CD4-positive, CD25-positive, alpha-beta regulatory T cell (primary cell): ENCODE results near the gene C16orf95. TPM values are rescaled to one million over a fixed set of nuclear protein-coding genes. Genes with fewer than 3 reads are reported as not detected.

Experiments used
- ATAC-seq, 2 donors: fragments of 150-1000 bp; cut with Tn5 transposase; one replicate each; pipeline ENCODE4 v1.10.0; 2021; ENCODE audit warnings: low read depth in 2 of 2, moderate number of reproducible peaks in 2 of 2, moderate library complexity in 1 of 2
- DNase-seq, 3 donors: peaks; one replicate each; pipeline versions ENCODE4 v3.0.0 to v3.0.0-alpha.2; 2012 to 2022; ENCODE audit warnings: mixed read lengths in 1 of 3
- H3K27ac ChIP-seq: one replicate; pipeline ENCODE4 v1.7.0; 2013; ENCODE audit warnings: mild to moderate bottlenecking, low read length; ENCODE audit not compliant: insufficient read depth, poor library complexity, severe bottlenecking
- H3K27me3 ChIP-seq: one replicate; pipeline ENCODE4 v1.7.0; 2013; ENCODE audit warnings: low read length; ENCODE audit not compliant: control insufficient read depth, insufficient read depth
- H3K36me3 ChIP-seq: one replicate; pipeline ENCODE4 v1.7.0; 2013; ENCODE audit warnings: mild to moderate bottlenecking, low read length, moderate library complexity; ENCODE audit not compliant: control insufficient read depth, insufficient read depth
- H3K4me1 ChIP-seq: 2 replicates; pipeline ENCODE4 v1.7.0; 2013; ENCODE audit warnings: mild to moderate bottlenecking, low read length; ENCODE audit not compliant: insufficient read depth, control insufficient read depth, poor library complexity, severe bottlenecking
- H3K4me3 ChIP-seq: one replicate; pipeline ENCODE4 v1.7.0; 2013; ENCODE audit warnings: low read depth, mild to moderate bottlenecking, low read length, moderate library complexity
- H3K9me3 ChIP-seq, 2 experiments: 1 replicate in 1 of 2; 2 replicates in 1 of 2; pipeline ENCODE4 v1.7.0; 2013; ENCODE audit warnings: low read length in 2 of 2, mild to moderate bottlenecking in 1 of 2, moderate library complexity in 1 of 2; ENCODE audit not compliant: control insufficient read depth in 2 of 2
- H3K27ac Mint-ChIP-seq, 3 donors: one replicate each; pipeline ENCODE4 v1.8.0; 2020 to 2022; ENCODE audit warnings: mild to moderate bottlenecking in 3 of 3, mixed read lengths in 3 of 3, moderate library complexity in 2 of 3
- H3K27me3 Mint-ChIP-seq: one replicate; pipeline ENCODE4 v1.8.0; 2022; ENCODE audit warnings: mild to moderate bottlenecking, mixed read lengths
- H3K36me3 Mint-ChIP-seq: one replicate; pipeline ENCODE4 v1.8.0; 2020; ENCODE audit warnings: mixed read lengths
- H3K4me1 Mint-ChIP-seq, 4 donors: one replicate each; pipeline ENCODE4 v1.8.0; 2020 to 2022; ENCODE audit warnings: mixed read lengths in 4 of 4, mild to moderate bottlenecking in 1 of 4
- H3K4me3 Mint-ChIP-seq, 4 donors: one replicate each; pipeline ENCODE4 v1.8.0; 2020 to 2022; ENCODE audit warnings: mild to moderate bottlenecking in 4 of 4, mixed read lengths in 4 of 4, moderate library complexity in 3 of 4
- H3K9me3 Mint-ChIP-seq, 7 donors: one replicate each; pipeline ENCODE4 v1.8.0; 2020 to 2022; ENCODE audit warnings: mixed read lengths in 7 of 7, mild to moderate bottlenecking in 3 of 7, moderate library complexity in 2 of 7
- polyA plus RNA-seq, 4 donors: library from polyadenylated mRNA; unstranded; fragments of 300-500 nt; fragmentation: Illumina TruSeq; gene quantifications; one replicate each; pipeline ENCODE4 v1.2.3, GENCODE V29; 2021
- total RNA-seq: library from RNA; stranded (reverse); gene quantifications from one replicate; pipeline ENCODE4 v1.2.3, GENCODE V29; 2022

Gene C16orf95
- total and polyA plus RNA-seq, 5 donors from 2014 or later = 2.1 to 8.8 (median 2.9) TPM

- Histone ChIP-seq H3K36me3 (no peaks in the 10 kb centered on the region), H3K9me3 (no peaks in the 10 kb centered on the region), H3K4me1 (no peaks in the 10 kb centered on the region), H3K27ac (no peak overlapping the region), H3K4me3 (no peak overlapping the region), H3K27me3 (no peaks in the 10 kb centered on the region)
- no peak overlapping the region for H3K4me3 Mint-ChIP-seq
- DNase-seq (no peak), ATAC-seq (no peak)
- no peaks in the 10 kb centered on the region for H3K27me3 Mint-ChIP-seq
- peaks cover 6% of the 10 kb centered on the region for H3K36me3 Mint-ChIP-seq
- H3K27ac Mint-ChIP-seq = no peak overlapping the region
- H3K9me3 Mint-ChIP-seq = peaks cover 0 to 4% (median 0%) of the 10 kb centered on the region in 7 donors
- H3K4me1 Mint-ChIP-seq = no peaks in the 10 kb centered on the region
Measured at GRCh38 chr16:87286839-87287626, 30.2 kb downstream of the C16orf95 start.

- no peak overlapping the region for H3K27ac Mint-ChIP-seq
- no peak overlapping the region for H3K4me3 Mint-ChIP-seq
- Histone ChIP-seq H3K27ac (no peak overlapping the region), H3K27me3 (no peaks in the 10 kb centered on the region), H3K4me1 (no peaks in the 10 kb centered on the region), H3K4me3 (no peak overlapping the region), H3K36me3 (no peaks in the 10 kb centered on the region), H3K9me3 (no peaks in the 10 kb centered on the region)
- no peak for ATAC-seq
- H3K27me3 Mint-ChIP-seq = no peaks in the 10 kb centered on the region
- no peaks in the 10 kb centered on the region for H3K4me1 Mint-ChIP-seq
- DNase-seq = no peak
- peaks cover 6% of the 10 kb centered on the region for H3K36me3 Mint-ChIP-seq
- peaks cover 0 to 4% (median 0%) of the 10 kb centered on the region in 7 donors for H3K9me3 Mint-ChIP-seq
Measured at GRCh38 chr16:87284183-87284582, 33.0 kb downstream of the C16orf95 start.

- Mint-ChIP-seq H3K27ac (no peak overlapping the region), H3K9me3 (no peaks in the 10 kb centered on the region), H3K4me3 (no peak overlapping the region), H3K36me3 (no peaks in the 10 kb centered on the region), H3K4me1 (peaks cover 0 to 3% (median 0%) of the 10 kb centered on the region in 4 donors), H3K27me3 (no peaks in the 10 kb centered on the region)
- no peaks in the 10 kb centered on the region for H3K4me1 ChIP-seq
- H3K4me3 ChIP-seq = no peak overlapping the region
- ATAC-seq (no peak), DNase-seq (no peak)
- H3K27me3 ChIP-seq = no peaks in the 10 kb centered on the region
- H3K36me3 ChIP-seq = no peaks in the 10 kb centered on the region
- H3K9me3 ChIP-seq = no peaks in the 10 kb centered on the region
- H3K27ac ChIP-seq = no peak overlapping the region
Measured at GRCh38 chr16:87279094-87279658, 38.0 kb downstream of the C16orf95 start.

GRCh38 chr16:87278191-87279093 lies 38.8 kb downstream of the C16orf95 start:
- no peaks in the 10 kb centered on the region for H3K36me3 ChIP-seq
- Mint-ChIP-seq H3K4me1 (peaks cover 0 to 3% (median 0%) of the 10 kb centered on the region in 4 donors), H3K9me3 (no peaks in the 10 kb centered on the region), H3K27ac (no peak overlapping the region), H3K4me3 (no peak overlapping the region), H3K36me3 (no peaks in the 10 kb centered on the region), H3K27me3 (no peaks in the 10 kb centered on the region)
- H3K4me3 ChIP-seq = no peak overlapping the region
- ATAC-seq (no peak), DNase-seq (peak in 1 of 3 donors; percentile 62)
- no peaks in the 10 kb centered on the region for H3K9me3 ChIP-seq
- no peaks in the 10 kb centered on the region for H3K4me1 ChIP-seq
- H3K27ac ChIP-seq = no peak overlapping the region
- no peaks in the 10 kb centered on the region for H3K27me3 ChIP-seq

GRCh38 chr16:87276924-87277323 lies 40.3 kb downstream of the C16orf95 start:
- no peak for ATAC-seq
- no peaks in the 10 kb centered on the region for H3K36me3 Mint-ChIP-seq
- no peak overlapping the region for H3K4me3 ChIP-seq
- H3K4me1 Mint-ChIP-seq = peaks cover 0 to 3% (median 0%) of the 10 kb centered on the region in 4 donors
- H3K27me3 Mint-ChIP-seq = no peaks in the 10 kb centered on the region
- no peaks in the 10 kb centered on the region for H3K4me1 ChIP-seq
- H3K27me3 ChIP-seq = no peaks in the 10 kb centered on the region
- no peaks in the 10 kb centered on the region for H3K9me3 Mint-ChIP-seq
- no peak for DNase-seq
- H3K9me3 ChIP-seq = no peaks in the 10 kb centered on the region
- H3K36me3 ChIP-seq = no peaks in the 10 kb centered on the region
- H3K27ac ChIP-seq = no peak overlapping the region
- no peak overlapping the region for H3K27ac Mint-ChIP-seq
- no peak overlapping the region for H3K4me3 Mint-ChIP-seq

- Mint-ChIP-seq H3K4me3 (no peak overlapping the region), H3K9me3 (no peaks in the 10 kb centered on the region), H3K4me1 (peaks cover 0 to 3% (median 0%) of the 10 kb centered on the region in 4 donors), H3K36me3 (no peaks in the 10 kb centered on the region), H3K27ac (no peak overlapping the region), H3K27me3 (peaks cover 2% of the 10 kb centered on the region)
- Histone ChIP-seq H3K27ac (no peak overlapping the region), H3K36me3 (no peaks in the 10 kb centered on the region), H3K27me3 (no peaks in the 10 kb centered on the region), H3K4me3 (no peak overlapping the region), H3K9me3 (no peaks in the 10 kb centered on the region), H3K4me1 (no peaks in the 10 kb centered on the region)
- no peak for ATAC-seq
- DNase-seq = no peak
Measured at GRCh38 chr16:87276091-87276701, 41.0 kb downstream of the C16orf95 start.

GRCh38 chr16:87274794-87275193 lies 42.4 kb downstream of the C16orf95 start:
- H3K4me1 Mint-ChIP-seq = peaks cover 0 to 3% (median 0%) of the 10 kb centered on the region in 4 donors
- no peaks in the 10 kb centered on the region for H3K9me3 ChIP-seq
- no peaks in the 10 kb centered on the region for H3K27me3 ChIP-seq
- peaks cover 0 to 3% (median 0%) of the 10 kb centered on the region in 7 donors for H3K9me3 Mint-ChIP-seq
- H3K27ac Mint-ChIP-seq = no peak overlapping the region
- DNase-seq (no peak), ATAC-seq (no peak)
- no peak overlapping the region for H3K27ac ChIP-seq
- H3K27me3 Mint-ChIP-seq = peaks cover 4% of the 10 kb centered on the region
- H3K36me3 ChIP-seq = no peaks in the 10 kb centered on the region
- no peaks in the 10 kb centered on the region for H3K4me1 ChIP-seq
- no peak overlapping the region for H3K4me3 Mint-ChIP-seq
- H3K4me3 ChIP-seq = no peak overlapping the region
- no peaks in the 10 kb centered on the region for H3K36me3 Mint-ChIP-seq
